Ishikawa (cell line): ENCODE data around the gene B4GAT1.

ENCODE experiments used
- CEBPB ChIP-seq: IDR thresholded peaks from 2 replicates; pipeline ENCODE4 v1.6.1; 2012
- CREB1 ChIP-seq: IDR thresholded peaks from 2 replicates; pipeline ENCODE4 v1.6.1; 2012; ENCODE audit warnings: low read depth
- EGR1 ChIP-seq: IDR thresholded peaks from 2 replicates; pipeline ENCODE4 v1.6.1; 2012
- EP300 ChIP-seq: IDR thresholded peaks from 2 replicates; pipeline ENCODE4 v1.6.1; 2012; ENCODE audit warnings: borderline replicate concordance
- FOXM1 ChIP-seq: IDR thresholded peaks from 2 replicates; pipeline ENCODE4 v1.6.1; 2012; ENCODE audit warnings: low read depth, borderline replicate concordance
- MAX ChIP-seq: IDR thresholded peaks from 2 replicates; pipeline ENCODE4 v1.6.1; 2012
- NFIC ChIP-seq: IDR thresholded peaks from 2 replicates; pipeline ENCODE4 v1.6.1; 2012
- RAD21 ChIP-seq: IDR thresholded peaks from 2 replicates; pipeline ENCODE4 v1.6.1; 2012; ENCODE audit warnings: low read depth
- REST ChIP-seq: IDR thresholded peaks from 2 replicates; pipeline ENCODE4 v1.6.1; 2012; ENCODE audit warnings: low read depth, mild to moderate bottlenecking
- TAF1 ChIP-seq: IDR thresholded peaks from 2 replicates; pipeline ENCODE4 v1.6.1; 2012; ENCODE audit warnings: low read depth, mild to moderate bottlenecking
- TEAD4 ChIP-seq: IDR thresholded peaks from 2 replicates; pipeline ENCODE4 v1.6.1; 2012
- YY1 ChIP-seq: IDR thresholded peaks from 2 replicates; pipeline ENCODE4 v1.6.1; 2012; ENCODE audit warnings: low read depth
- ZBTB7A ChIP-seq: IDR thresholded peaks from 2 replicates; pipeline ENCODE4 v1.6.1; 2012; ENCODE audit warnings: low read depth

DNA sequence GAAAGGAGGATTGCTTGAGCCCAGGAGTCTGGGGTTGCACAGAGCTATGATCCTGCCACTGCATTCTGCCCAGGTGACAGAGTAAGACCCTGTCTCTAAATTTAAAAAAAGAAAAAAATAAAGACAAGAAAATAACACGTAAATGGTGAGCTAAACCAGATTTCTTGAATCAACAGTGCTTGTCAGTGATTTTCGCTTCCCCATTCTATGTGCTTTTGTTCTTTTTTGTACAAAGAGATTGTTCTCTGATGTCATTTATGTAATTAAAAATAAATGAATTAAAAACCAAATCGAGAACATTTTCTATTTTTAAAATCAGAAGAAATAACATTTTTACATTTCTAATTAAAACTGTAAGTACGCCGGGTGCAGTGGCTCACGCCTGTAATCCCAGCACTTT lies 43.9 kb upstream of the B4GAT1 start:
- no peak for TF ChIP-seq CEBPB
- TF ChIP-seq TEAD4, result no peak
- no peak for TF ChIP-seq NFIC
- TF ChIP-seq CREB1, result no peak
- TF ChIP-seq RAD21, result no peak
- no peak for TF ChIP-seq EP300
- TF ChIP-seq REST, result no peak
- TF ChIP-seq TAF1, result no peak
- TF ChIP-seq YY1, result no peak
- no peak for TF ChIP-seq MAX
- TF ChIP-seq ZBTB7A, result no peak
- TF ChIP-seq EGR1, result no peak
- TF ChIP-seq FOXM1, result no peak
